Measurements from ENCODE around the gene PCGF3. TPM values are rescaled to one million over a fixed set of nuclear protein-coding genes. Genes with fewer than 3 reads are reported as not detected.

The PCGF3 gene, protein sequence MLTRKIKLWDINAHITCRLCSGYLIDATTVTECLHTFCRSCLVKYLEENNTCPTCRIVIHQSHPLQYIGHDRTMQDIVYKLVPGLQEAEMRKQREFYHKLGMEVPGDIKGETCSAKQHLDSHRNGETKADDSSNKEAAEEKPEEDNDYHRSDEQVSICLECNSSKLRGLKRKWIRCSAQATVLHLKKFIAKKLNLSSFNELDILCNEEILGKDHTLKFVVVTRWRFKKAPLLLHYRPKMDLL
- 27.4 and 39.2 TPM in 2 replicates for total RNA-seq

DNA sequence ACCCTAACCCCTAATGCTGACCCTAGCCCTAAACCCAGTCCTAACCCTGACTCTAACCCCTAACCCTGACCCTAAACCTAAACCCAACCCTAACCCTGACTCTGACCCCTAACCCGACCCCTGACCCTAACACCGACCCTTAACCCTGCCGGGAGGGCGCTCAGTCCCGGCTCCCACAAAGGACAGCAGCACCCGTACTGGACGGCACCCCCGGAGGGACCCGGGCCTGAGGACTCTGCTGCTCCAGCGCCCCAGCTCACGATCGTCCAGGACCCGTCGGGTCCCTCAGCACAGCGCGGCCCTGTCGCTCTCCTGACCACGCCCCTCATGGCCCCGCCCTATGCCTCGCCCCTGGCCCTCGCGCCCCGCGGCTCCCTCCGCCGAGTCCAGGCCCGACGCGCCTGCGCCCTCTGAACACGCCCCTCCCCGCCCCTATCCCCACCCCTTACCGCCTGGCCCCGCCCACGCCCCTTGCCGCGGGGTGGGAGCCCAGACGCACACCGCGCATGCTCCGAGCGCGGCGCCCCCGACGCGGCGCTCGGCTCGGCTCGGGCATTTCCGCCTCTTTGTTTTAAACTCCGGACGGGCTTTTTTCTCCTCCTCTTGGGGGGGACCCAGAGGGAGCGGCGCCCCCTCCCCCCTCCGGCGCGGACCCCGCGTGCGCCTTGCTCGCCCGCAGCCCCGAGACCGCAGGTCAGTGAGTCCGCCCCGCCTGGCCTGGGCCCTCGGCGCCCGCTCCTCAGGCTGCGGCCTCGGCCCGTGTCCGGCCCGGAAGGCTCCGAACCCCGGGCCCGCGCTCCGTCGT, at the start of gene PCGF3:
Gene PCGF3, plus strand, starts transcription at position 555 of the 805 bp plus-strand sequence. CDS start 27,849 bp downstream, outside the sequence.

GRCh38 chr4:674172-675035, 31.2 kb upstream of the PCGF3 start, which contains the start of the genes ATP5ME and MYL5:
TSS of gene ATP5ME (minus strand) at chr4:674276. CDS start at chr4:674247, 29 bp downstream.
TSS of gene MYL5 (plus strand) at chr4:674542. CDS start at chr4:678027, 3,485 bp downstream.

GRCh38 chr4:688854-689681, 16.6 kb upstream of the PCGF3 start, which contains the start of gene SLC49A3:
TSS of gene SLC49A3 (minus strand) at chr4:689151. CDS start at chr4:689127, 24 bp downstream.

Other genes starting within 250 kb of the PCGF3 start
- gene ZNF721, start 206.7 kb upstream of the PCGF3 start, total RNA-seq, result 9.9 and 16.4 TPM in 2 replicates
- 33.4 and 36.3 TPM in 2 replicates for gene PIGG, start 206.6 kb upstream of the PCGF3 start, total RNA-seq
- gene TMEM271, start 129.5 kb upstream of the PCGF3 start, total RNA-seq, result not detected in 2 replicates
- gene PDE6B, start 80.3 kb upstream of the PCGF3 start, total RNA-seq, result 4.2 and 29.0 TPM in 2 replicates
- 104 and 116 TPM in 2 replicates for gene ATP5ME, start 31.6 kb upstream of the PCGF3 start, total RNA-seq
- gene MYL5, start 31.3 kb upstream of the PCGF3 start, total RNA-seq, result 5.1 and 8.5 TPM in 2 replicates
- 2.9 and 13.1 TPM in 2 replicates for gene SLC49A3, start 16.7 kb upstream of the PCGF3 start, total RNA-seq
- gene CPLX1, start 120.3 kb downstream of the PCGF3 start, total RNA-seq, result 0.16 and 1.8 TPM in 2 replicates
- gene GAK, start 226.5 kb downstream of the PCGF3 start, total RNA-seq, result 98.2 and 116 TPM in 2 replicates
- gene TMEM175, start 226.6 kb downstream of the PCGF3 start, total RNA-seq, result 17.3 and 36.3 TPM in 2 replicates

All from mesangial cell (primary cell).